GM12891 (cell line): Measurements from ENCODE around the gene ZNF677.
"Not testable (repeated sequence)": the region's sequence is repeated elsewhere in the genome, so short reads cannot be mapped to it uniquely, and the experiment has no call there.

Experiments
- PAX5 ChIP-seq: IDR thresholded peaks from 2 replicates; pipeline ENCODE4 v1.6.1; 2011; ENCODE audit warnings: low read length, moderate library complexity, mild to moderate bottlenecking; ENCODE audit not compliant: insufficient read depth, severe bottlenecking
- POLR2A ChIP-seq: IDR thresholded peaks from 2 replicates; pipeline ENCODE4 v1.6.1; 2011; ENCODE audit warnings: low read depth, low read length, control low read depth
- POLR2AphosphoS5 ChIP-seq: IDR thresholded peaks from 2 replicates; pipeline ENCODE4 v1.6.1; 2011; ENCODE audit warnings: low read depth, low read length, control low read depth
- POU2F2 ChIP-seq: IDR thresholded peaks from 2 replicates; pipeline ENCODE4 v1.6.1; 2011; ENCODE audit warnings: low read depth, mild to moderate bottlenecking, control low read depth, low read length, moderate library complexity
- SPI1 ChIP-seq: IDR thresholded peaks from 2 replicates; pipeline ENCODE4 v1.6.1; 2011; ENCODE audit warnings: low read depth, low read length, control low read depth
- TAF1 ChIP-seq: IDR thresholded peaks from 2 replicates; pipeline ENCODE4 v1.6.1; 2011; ENCODE audit warnings: low read depth, low read length, control low read depth

DNA sequence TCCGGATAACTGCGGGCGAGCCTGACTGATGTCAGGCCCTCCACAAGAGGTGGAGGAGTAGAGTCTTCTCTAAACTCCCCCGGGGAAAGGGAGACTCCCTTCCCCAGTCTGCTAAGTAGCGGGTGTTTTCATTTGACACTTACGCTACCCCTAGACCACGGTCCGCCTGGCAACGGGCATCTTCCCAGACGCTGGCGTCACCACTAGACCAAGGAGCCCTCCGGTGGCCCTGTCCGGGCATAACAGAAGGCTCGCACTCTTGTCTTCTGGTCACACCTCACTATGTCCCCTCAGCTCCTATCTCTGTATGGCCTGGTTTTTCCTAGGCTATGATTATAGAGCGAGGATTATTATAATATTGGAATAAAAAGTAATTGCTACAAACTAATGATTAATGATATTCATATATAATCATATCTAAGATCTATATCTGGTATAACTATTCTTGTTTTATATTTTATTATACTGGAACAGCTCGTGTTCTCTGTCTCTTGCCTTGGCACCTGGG lies 64.9 kb downstream of the ZNF677 start:
- not testable (repeated sequence) for TF ChIP-seq POLR2AphosphoS5, POLR2A, TAF1, POU2F2, SPI1, PAX5
